ENCODE measurements around the gene PRF1.

GRCh38 chr10:70593513-70593890 lies 9.0 kb downstream of the PRF1 start:
- TF ChIP-seq CTCF (conservative IDR thresholded peaks at IDR 0.05) (no peak), ZFX (IDR thresholded peaks at IDR 0.05) (no peak)

Data from C4-2B (cell line).